Choroid plexus epithelial cell (primary cell): Measurements from ENCODE around the gene SARS1.

Experiments
- DNase-seq: peaks from one replicate; pipeline ENCODE4 v3.0.0-alpha.2; 2010; ENCODE audit warnings: low read depth
- H3K4me3 ChIP-seq: 2 replicates; pipeline ENCODE4 v1.5.1; 2011; ENCODE audit warnings: low read depth, mild to moderate bottlenecking, control low read depth, low read length, moderate library complexity
- TF ChIP-seq, protein P1 (sequence below): conservative IDR thresholded peaks from 2 replicates; pipeline ENCODE4 v1.5.1; 2011; ENCODE audit warnings: low read depth, mild to moderate bottlenecking, control low read depth, inconsistent platforms, low read length, moderate library complexity

The SARS1 gene

DNA sequence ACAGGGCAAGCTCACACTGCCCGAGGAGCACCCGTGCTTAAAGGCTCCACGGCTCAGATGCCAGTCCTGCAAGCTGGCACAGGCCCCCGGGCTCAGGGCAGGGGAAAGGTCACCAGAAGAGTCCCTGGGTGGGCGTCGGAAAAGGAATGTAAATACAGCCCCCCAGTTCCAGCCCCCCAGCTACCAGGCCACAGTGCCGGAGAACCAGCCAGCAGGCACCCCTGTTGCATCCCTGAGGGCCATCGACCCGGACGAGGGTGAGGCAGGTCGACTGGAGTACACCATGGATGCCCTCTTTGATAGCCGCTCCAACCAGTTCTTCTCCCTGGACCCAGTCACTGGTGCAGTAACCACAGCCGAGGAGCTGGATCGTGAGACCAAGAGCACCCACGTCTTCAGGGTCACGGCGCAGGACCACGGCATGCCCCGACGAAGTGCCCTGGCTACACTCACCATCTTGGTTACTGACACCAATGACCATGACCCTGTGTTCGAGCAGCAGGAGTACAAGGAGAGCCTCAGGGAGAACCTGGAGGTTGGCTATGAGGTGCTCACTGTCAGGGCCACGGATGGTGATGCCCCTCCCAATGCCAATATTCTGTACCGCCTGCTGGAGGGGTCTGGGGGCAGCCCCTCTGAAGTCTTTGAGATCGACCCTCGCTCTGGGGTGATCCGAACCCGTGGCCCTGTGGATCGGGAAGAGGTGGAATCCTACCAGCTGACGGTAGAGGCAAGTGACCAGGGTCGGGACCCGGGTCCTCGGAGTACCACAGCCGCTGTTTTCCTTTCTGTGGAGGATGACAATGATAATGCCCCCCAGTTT is 36.9 kb downstream of the SARS1 start:
- H3K4me3 ChIP-seq, result no peak overlapping the region
- TF ChIP-seq, protein P1, sequence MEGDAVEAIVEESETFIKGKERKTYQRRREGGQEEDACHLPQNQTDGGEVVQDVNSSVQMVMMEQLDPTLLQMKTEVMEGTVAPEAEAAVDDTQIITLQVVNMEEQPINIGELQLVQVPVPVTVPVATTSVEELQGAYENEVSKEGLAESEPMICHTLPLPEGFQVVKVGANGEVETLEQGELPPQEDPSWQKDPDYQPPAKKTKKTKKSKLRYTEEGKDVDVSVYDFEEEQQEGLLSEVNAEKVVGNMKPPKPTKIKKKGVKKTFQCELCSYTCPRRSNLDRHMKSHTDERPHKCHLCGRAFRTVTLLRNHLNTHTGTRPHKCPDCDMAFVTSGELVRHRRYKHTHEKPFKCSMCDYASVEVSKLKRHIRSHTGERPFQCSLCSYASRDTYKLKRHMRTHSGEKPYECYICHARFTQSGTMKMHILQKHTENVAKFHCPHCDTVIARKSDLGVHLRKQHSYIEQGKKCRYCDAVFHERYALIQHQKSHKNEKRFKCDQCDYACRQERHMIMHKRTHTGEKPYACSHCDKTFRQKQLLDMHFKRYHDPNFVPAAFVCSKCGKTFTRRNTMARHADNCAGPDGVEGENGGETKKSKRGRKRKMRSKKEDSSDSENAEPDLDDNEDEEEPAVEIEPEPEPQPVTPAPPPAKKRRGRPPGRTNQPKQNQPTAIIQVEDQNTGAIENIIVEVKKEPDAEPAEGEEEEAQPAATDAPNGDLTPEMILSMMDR, result no peak
- no peak for DNase-seq

DNA sequence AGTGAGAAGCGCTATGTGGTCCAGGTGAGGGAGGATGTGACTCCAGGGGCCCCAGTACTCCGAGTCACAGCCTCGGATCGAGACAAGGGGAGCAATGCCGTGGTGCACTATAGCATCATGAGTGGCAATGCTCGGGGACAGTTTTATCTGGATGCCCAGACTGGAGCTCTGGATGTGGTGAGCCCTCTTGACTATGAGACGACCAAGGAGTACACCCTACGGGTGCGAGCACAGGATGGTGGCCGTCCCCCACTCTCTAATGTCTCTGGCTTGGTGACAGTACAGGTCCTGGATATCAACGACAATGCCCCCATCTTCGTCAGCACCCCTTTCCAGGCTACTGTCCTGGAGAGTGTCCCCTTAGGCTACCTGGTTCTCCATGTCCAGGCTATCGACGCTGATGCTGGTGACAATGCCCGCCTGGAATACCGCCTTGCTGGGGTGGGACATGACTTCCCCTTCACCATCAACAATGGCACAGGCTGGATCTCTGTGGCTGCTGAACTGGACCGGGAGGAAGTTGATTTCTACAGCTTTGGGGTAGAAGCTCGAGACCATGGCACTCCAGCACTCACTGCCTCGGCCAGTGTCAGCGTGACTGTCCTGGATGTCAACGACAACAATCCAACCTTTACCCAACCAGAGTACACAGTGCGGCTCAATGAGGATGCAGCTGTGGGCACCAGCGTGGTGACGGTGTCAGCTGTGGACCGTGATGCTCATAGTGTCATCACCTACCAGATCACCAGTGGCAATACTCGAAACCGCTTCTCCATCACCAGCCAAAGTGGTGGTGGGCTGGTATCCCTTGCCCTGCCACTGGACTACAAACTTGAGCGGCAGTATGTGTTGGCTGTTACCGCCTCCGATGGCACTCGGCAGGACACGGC is 37.8 kb downstream of the SARS1 start:
- no peak for DNase-seq
- no peak overlapping the region for H3K4me3 ChIP-seq
- TF ChIP-seq, protein P1, result no peak

DNA sequence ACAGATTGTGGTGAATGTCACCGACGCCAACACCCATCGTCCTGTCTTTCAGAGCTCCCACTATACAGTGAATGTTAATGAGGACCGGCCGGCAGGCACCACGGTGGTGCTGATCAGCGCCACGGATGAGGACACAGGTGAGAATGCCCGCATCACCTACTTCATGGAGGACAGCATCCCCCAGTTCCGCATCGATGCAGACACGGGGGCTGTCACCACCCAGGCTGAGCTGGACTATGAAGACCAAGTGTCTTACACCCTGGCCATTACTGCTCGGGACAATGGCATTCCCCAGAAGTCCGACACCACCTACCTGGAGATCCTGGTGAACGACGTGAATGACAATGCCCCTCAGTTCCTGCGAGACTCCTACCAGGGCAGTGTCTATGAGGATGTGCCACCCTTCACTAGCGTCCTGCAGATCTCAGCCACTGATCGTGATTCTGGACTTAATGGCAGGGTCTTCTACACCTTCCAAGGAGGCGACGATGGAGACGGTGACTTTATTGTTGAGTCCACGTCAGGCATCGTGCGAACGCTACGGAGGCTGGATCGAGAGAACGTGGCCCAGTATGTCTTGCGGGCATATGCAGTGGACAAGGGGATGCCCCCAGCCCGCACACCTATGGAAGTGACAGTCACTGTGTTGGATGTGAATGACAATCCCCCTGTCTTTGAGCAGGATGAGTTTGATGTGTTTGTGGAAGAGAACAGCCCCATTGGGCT is 38.6 kb downstream of the SARS1 start:
- no peak for DNase-seq
- TF ChIP-seq, protein P1, result no peak
- H3K4me3 ChIP-seq, result no peak overlapping the region

GRCh38 chr1:109252893-109253802 is 39.4 kb downstream of the SARS1 start:
- no peak for DNase-seq
- H3K4me3 ChIP-seq, result no peak overlapping the region
- TF ChIP-seq, protein P1, result no peak

GRCh38 chr1:109253803-109254620 is 40.3 kb downstream of the SARS1 start:
- DNase-seq, result peak; percentile 35
- no peak overlapping the region for H3K4me3 ChIP-seq
- TF ChIP-seq, protein P1, result no peak
